SIG-M5 (cell line): Measurements from ENCODE around the gene P3H2.

Source experiments
- DNase-seq: peaks from one replicate; lab custom pipeline; 2025; lab: John Stamatoyannopoulos, UW

Gene P3H2

DNA sequence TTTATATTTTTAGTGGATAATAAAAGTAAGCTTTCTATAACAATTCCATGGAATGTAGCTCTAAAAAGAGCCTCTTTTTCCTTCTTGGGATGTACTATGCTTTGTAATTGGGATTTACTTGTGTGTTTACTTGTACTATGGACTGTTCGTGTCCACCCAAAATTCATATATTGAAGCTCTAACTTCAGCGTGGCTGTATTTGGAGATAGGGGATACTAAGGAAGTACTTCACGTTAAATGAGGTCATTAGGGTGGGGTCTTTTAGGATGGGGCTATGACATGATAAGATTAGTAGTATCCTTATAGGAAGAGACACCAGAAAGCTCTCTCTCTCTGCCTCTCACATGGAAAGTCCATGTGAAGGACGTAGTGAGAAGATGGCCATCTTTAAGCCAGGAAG is 64.9 kb downstream of the P3H2 start:
- DNase-seq, result no peak

DNA sequence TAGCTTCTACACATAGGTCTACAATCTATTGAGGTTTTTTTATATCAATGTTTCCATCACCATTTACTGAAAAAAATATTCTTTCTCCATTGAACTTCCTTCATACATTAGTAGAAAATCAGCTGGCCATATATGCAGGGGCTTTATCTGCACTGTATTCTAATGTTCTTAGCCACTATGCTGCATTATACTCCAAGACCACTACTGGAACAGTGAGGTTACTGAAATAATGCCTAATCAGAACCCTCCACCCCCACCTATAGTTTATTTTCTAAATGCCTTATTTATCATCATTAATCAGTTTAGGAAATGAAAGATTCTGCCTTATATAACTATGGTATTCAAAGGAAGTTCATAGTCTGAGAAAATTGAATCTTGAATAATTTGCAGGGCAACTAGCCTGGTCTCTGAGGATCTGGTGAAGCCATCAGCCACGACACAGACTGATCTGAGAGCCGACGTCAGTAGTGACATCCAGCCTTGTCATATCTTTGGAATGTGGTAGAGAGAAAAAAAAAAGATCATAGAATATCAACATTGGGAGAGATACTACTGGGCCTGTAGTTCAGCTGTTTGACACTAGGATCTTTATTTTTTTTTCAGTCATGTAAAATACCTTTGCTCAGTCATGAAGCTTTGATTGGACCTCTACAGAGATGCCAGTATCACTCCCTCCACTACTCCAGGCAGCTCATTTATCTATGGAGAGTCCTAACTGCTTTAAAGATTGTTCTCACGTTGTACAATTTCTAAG is 66.6 kb downstream of the P3H2 start:
- no peak for DNase-seq

DNA sequence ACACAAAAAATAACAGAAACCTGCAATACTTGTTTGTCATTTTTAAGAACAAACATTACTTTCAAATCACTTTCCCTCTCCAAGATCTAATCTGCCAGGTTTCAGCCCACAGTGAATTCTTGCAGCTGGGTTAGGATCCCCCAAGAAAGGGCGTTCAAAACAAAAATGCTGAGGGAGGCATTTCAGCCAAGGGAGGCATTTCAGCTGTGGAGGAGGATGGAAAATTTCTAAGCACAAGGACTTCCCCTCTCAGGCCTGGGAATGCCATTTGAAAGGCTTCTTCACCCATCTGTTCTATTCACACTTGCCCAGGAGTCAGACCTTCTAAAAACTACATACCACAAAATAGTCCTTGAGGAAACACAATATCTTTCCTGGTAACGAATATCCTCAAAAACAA is 69.1 kb downstream of the P3H2 start:
- no peak for DNase-seq

DNA sequence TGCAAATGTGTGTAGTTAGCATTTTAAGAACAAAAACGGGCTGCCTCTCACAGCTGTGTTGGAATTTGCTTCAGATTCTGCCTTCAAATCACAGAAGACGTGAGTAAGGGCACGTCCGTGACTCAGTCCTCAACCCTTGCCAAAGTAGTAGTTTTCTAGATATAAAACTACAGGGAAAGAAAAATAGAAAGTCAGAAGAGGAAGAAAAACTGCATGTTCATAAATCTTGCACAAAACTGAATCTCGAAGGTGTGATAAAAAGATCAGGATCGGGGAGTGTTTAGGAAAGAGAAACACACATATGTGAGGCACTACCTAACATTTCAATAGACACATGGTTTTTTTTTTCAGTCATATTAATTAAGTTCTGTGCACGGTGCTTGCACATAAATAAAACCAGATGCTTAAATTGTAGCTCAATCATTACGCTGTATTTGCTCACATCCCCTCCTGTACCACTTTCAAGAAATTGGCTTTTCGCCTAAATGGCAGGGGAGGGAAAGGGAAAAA is 71.7 kb downstream of the P3H2 start:
- no peak for DNase-seq

DNA sequence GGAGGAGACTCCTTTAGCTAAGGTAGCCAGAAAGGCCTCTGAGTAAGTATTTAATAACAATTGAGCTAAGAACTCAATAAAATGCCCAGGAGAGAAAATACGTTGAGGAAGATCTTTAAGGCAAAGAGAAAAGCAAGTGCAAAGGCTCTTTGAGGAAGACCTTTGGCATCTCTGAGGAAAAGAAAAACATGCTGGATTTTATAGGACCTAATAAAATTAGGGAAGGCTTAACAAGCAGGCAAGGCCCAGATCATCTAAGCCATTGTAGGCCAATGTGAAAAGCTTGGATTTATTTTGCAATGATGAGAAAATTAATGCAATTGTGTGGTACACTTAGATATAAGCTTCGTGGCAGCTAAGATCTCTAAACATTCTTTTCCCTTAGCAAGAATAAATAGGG is 75.7 kb downstream of the P3H2 start:
- no peak for DNase-seq

DNA sequence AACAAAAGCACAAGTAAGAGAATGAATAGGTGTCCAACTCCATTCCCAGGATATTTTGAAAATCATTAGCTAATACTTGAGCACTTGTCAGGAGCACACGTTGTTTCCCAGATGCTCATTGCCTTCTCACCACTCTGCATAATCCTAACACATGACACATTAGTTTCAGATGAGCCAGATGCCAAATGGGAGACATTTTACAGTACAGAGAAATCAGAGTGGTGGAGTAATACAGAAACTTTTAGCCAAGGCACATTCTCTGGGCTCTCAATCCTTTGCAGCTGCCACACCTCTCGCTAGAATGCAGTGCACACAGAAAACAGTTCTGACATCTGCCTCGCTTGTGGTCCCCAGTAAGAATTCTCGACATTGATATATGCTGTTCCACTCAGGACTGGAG is 76.6 kb downstream of the P3H2 start:
- no peak for DNase-seq

DNA sequence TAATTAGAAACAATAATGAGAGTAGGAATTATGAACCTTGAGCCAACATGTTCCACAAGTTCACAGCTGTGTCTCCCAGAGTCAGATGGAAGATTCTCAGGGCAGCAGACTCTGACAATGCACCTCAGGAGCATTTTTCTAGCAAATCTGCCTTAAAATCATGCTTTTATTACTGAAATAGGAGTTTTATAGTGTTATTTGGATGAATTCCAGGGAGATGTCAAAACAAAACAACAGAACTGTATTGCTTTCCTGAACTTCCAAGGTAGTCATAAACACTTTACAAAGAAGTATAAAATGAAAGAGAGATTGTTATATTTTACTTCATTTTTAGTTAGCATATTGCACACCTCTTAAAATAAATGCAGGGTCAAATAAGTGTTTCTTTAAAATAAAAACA is 77.0 kb downstream of the P3H2 start:
- DNase-seq, result no peak

DNA sequence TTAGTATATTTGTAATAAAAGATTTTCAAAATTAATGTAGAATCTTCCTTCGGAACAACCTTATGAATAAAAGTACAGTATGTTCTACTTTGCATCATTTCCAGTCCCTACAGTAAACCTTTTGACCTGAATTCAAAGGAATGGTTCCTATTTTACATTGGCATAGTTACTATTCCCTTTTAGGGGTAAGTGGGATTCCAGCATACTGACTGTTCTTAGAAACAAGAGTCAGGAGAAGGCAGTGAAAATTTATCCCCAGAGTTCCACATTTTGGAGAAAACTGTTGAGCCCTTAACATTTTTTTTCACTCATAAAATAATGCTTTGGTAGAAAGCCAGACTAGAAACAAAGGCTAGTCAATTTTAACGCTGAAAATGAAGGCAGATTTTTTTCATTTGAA is 78.1 kb downstream of the P3H2 start:
- no peak for DNase-seq

DNA sequence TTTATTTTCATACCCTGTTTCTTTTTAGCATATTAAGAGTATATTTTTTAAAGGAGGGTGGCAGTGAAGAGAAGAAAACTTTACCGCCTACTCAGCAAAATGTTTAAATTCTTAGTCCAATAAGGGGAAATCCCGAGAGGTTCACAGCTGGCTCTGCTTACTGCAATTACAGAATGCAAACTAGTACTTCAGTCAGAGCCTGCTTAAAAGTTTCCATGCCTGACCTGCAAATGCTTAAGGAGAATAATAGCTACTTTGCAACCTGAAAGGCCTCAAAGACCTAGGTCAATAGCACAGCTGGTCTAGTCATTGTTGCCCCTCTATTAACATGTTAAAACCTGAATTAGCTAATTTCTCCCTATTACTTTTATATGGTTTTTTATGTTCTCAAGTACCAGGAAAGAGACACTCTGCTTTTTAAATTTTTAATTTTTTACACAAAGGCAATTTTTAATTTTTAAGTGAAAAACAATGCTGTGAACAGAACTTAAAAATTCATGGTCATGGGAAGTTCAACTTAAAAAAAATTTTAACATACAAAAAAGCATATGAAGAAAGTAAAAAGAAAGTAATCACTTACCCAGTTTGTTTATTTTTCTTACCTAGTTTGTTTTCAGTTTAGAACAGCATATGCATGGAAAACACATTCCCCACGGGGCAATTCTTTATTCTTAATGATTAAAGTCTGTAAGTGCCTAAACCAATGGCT is 79.2 kb downstream of the P3H2 start:
- no peak for DNase-seq

DNA sequence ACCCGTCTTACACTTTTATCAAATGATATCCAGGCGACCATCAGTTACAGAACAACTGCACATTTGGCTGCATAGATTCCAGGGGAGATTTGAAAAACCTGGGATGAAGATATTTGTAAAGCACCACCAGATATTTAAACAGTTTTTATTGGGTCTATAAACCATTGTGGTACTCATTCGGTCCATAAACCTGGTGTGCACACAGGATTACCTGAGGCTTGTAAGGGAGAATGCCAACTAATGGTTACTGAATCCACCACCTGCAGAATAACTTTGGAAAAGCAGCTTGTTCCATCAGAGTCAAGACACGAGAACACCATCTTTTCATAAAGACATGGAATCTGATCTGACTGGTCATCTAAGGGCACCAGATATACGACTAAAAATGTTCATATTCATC is 80.6 kb downstream of the P3H2 start:
- DNase-seq, result no peak

DNA sequence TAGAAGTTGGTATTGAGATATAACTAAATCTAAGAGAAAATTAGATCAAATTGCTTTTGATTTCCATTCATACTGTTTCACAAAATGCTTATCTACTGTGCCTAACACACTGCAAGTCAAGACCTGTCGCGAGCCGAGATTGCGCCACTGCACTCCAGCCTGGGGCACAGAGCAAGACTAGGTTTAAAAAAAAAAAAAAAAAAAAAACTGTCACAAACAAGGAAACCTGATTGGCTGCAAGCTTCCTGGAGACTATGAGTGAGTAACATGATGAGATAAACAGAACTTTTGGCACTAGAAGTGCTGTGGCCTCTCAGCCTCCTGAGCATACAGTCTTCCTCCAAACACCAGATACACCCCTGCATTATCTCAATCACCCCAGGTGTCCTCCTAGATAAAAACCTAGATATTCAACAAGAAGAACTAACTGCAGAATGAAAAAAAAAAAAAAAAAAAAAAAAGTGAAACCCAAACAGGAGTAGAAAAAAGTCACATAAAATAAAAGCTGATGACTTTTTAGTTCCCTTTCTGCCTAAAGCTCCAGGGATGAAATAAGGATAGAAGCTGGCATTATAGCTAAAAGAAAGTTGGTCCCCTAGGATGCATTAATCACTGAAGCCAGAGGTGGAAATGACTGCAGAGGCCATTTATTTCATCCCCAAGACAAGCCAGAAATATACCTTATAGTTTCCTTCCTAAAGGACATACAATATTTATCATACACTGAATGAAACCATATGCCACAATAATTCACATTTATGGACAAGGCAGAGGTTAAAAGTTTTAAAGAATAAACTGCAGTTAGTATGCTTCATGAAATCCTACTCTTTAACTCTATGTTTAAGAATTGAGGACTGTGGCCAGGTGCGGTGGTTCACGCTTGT is 82.4 kb downstream of the P3H2 start:
- no peak for DNase-seq

DNA sequence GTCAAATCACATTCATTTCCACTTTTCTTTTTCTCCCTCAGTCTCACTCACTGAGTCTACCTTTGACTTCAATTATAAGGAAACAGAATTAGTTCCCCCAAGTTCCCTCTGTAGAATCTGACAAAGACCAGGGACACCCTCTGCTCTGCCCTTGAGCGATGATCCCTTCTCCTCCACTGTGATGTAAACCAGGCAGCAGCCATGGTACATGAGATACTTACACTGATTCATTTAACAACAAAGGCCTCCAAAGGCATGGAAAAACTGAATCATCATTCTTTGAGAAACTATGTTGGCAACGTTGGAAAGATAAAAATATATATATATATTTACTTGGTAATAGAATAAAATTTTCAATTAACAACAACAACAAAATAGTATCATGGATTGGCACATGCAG is 84.1 kb downstream of the P3H2 start:
- no peak for DNase-seq

DNA sequence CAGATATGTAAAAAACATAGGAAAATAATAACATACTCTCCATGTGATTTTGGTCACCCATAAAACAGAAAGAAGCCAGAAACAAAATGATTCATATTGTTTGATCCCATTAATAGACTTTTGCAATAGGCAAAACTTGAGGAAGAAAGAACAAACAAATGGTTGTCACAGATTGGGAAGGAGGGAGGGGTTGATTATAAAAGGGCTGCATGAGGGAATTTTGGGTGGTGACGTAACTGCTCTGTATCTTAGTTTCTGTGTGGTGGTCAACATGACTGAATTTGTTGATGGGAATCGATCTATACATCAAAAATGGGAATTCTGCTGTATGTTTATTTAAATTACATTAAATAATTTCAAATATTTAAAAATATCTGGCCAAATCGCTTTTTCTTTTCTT is 86.3 kb downstream of the P3H2 start:
- DNase-seq, result no peak

DNA sequence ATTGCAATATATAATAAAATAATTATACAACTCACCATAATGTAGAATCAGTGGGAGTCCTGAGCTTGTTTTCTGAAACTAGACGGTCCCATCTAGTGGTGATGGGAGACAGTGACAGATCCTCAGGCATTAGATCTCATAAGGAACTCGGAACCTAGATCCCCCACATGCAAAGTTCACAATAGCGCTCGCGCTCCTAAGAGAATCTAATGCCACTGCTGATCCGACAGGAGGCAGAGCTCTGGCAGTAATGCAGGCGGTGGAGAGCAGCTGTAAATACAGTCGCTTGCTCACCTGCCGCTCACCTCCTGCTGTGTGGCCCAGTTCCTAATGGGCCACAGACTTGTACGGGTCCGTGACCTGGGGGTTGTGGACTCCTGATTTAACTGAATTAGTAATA is 87.8 kb downstream of the P3H2 start:
- DNase-seq, result no peak

DNA sequence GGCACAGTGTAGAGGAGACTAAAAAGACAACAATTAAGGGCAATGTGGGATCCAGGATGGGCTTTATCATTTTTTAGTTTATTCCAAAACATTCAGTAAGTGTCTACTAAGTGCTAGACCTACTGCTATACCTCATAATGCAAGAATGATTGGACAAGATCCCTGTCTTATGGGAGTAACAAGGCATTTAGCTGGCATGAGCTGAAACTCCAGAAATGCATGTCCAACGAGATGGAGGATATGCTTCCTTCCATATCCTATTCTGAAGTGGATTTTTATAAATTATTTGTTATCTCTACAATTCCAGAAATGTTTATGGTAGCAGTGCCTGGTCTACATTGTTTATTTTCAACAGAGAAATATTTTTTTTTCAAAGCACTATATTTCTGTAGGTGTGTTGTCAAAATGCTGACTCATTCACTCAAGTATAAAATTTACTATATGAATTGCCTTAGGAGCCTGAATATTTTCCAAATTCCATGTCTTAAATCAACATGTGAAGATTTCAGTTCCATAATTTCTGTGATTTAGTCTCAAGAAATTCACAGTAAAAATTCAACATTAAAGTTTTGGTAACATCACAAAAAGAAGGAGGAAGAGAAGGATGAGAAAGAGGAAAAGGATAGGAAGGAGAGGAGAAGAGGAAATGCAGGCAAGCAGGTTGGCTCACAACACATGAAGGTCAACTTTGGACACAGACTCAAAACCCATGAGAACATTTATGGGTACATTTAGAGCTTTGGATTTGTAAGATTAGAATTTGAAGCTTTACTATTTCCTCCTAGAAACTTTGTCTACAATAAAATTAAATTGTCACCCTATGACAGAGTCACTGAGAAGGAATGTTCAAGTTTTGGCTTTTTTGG is 88.6 kb downstream of the P3H2 start:
- DNase-seq, result no peak

DNA sequence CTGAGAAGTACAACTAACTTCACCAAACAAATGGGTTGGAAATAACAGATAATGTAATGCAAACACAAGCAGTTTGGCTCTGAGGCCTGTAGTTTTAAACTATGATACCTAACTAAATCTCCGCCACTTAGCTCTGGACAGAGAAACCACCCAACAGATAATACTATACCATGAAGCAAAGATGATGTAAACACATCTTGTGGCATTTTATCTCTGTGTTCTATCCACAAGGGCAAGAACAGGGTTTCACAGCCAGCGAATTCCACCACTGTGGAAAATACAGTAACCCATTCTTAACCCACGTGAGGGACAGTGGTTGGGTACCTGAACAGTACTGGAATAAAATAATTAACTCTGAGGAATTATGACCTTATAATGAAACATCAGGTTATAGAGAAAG is 93.6 kb downstream of the P3H2 start:
- DNase-seq, result no peak

DNA sequence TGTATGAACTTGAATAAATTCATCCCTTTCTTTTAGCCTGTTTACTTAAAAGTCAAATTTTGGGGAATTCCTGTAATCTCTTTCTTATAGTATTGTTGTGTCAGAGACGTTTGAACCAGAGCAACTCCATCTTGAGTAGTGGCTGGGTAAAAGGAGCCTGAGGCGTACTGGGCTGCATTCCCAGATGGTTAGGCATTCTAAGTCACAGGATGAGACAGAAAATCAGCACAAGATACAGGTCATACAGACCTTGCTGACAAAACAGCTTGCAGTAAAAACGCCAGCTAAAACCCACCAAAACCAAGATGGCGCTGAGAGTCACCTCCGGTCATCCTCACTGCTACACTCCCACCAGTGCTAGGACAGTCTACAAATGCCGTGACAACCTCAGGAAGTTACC is 94.5 kb downstream of the P3H2 start:
- DNase-seq, result no peak

DNA sequence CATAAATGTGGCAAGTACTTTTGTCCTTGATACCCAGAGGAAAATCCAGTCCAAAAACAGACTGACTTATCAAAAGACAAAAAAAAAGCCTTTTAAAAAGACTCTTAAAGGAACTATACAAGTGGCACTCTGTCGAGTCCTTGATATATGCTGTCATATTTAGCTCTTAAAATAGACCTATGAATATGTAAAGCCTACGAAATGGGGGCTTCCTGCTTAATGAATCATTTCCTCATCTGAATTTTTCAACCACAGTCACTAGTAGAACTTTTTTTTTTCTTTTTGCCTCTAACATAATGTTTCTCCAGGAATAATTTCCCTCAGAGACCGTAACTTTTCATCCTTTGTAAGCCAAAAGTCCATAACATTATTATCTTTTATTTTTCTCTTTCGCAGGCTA is 95.8 kb downstream of the P3H2 start:
- no peak for DNase-seq

DNA sequence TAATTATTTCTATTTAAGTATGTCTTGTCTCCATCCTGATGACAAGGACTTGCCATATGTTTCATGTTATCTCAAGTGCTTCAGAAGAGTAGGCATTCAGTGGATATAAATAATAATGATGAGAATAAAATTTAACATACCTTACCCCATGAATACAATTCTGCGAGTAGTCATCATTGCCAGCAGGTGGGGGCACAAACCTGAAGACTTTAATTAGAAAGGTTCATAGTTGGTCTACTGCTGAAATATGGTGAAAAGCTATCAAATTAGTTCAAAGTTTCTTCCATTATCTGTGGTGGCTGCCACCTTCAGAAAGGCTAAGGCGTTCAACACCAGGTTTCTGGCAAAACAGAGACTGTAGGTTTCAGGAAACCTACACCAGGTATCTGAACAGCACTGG is 100.9 kb downstream of the P3H2 start:
- DNase-seq, result no peak

DNA sequence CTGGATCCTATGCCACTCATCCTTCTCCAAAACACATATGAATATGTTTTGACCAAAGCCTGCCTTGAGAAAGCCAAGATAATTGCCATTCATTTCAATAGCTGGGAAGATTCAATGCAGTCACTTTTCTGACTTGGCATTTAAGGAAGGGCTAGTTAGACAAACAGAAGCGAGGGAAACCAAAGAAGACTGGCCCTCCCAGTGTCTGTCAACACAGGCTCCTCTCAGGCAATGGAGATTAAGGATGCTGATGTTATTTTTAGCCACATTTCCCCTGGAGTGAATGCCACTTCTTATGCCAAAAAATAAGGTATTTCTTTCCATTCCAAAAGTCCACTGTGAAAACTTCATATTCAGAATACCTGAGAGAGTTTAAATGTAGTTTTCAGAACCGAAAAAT is 101.7 kb downstream of the P3H2 start:
- no peak for DNase-seq

DNA sequence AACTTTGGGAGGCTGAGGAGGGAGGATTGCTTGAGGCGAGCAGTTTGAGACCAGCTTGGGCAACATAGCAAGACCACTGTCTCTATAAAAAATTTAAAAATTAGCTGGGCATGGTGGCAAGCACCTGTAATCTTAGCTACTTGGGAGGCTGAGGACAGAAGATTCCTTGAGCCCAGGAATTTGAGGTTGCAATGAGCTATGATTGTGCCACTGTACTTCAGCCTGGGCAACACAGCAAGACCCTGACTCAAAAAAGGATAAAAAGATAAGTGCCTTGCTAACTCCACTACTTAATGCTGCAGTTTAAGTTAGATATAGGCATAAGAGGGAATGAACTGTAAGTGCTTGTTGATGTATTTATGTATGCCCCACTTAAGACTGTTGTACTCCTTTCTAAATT is 102.2 kb downstream of the P3H2 start:
- DNase-seq, result no peak
